ENCODE results near the gene CAMK2B.
A peak's percentile ranks its signal among the peaks of the same experiment; 100 is the strongest.

The CAMK2B gene

GRCh38 chr7:44307905-44308595, 17.3 kb downstream of the CAMK2B start:
- no peak for DNase-seq

GRCh38 chr7:44307301-44307900, 18.0 kb downstream of the CAMK2B start:
- DNase-seq = peak; percentile 37

DNA sequence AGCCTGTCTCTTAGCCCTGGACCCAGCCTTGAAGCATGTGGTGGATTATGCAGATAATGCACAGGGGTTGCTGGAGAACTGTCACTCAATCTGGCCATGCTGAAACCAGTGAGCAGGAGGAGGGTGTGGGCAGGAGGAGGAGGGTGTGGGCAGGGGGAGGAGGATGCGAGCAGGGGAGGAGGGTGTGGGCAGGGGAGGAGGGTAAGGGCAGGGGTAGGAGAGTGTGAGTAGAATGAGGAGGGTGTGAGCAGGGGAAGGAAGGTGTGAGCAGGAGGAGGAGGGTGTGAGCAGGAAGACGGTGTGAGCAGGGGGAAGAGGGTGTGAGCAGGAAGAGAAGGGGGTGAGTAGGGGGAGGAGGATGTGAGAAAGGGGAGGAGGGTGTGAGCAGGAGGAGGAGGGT, 18.8 kb downstream of the CAMK2B start:
- DNase-seq = no peak

GRCh38 chr7:44305564-44306507, 19.6 kb downstream of the CAMK2B start:
- no peak for DNase-seq

- DNase-seq = no peak
These were observed 30.9 kb downstream of the CAMK2B start for GRCh38 chr7:44294325-44295069.

GRCh38 chr7:44293561-44294324, 31.7 kb downstream of the CAMK2B start:
- no peak for DNase-seq

DNA sequence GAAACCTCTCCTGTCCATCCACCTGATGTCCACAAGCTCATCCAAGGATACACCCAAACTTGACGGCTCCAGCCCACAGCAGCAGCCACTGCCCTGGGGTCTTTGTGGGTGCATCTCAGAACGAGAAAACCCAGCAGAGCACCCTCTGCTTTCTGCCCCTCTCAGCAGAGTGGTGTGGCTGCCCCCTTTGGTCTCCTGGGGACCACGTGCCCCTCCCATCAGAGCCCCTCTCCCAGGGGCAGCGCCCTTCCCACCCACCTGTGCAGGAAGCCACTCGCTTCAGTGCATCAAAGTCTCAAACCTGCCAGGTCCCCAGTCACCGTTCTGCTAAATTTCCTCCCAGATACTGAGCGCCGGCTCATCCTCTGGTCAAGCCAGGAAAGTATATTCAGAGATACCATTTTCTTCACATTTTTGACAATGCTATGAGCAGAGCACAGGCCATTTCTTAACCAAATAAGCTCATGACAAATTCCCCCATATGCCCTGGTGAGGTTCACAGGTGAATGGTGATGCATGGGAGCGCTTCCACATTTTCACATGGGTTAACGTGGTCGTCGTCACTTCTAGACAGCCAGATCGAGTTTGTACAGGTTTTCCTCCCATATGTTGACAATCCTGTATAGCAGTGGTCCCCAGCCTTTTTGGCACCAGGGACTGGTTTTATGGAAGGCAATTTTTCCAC, 32.4 kb downstream of the CAMK2B start:
- DNase-seq = no peak

GRCh38 chr7:44292420-44292817, 33.0 kb downstream of the CAMK2B start:
- DNase-seq = no peak

DNA sequence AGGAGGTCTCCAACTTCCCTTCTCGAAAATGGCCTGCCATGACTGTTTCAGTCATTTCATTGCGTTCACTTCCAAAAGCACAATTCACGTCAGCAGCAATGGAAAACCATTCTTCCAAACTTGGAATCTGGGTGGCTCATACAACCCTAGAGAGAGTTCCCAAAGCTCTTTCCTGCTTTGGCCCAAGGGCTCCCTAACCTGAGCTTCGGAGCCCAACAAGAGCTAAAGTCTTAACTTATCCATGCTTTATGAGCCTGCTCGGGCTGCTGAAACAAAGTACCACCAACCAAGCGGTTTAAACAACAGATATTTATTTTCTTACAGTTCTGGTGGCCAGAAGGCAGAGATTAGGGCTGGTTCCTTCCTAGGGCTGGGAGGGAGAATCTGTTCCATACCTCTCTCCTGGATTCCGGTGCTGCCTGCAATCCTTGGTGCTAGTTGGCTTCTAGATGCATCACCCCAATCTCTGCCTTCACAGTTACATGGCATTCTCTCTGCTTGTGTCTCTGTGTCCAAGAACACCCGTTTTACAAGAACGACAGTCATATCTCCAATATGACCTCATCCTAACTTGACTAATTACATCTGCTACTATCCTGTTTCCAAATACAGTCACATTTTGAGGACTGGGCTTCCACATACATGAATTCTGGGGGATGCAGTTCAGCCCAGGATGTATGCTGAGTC, 33.5 kb downstream of the CAMK2B start:
- DNase-seq = no peak

DNA sequence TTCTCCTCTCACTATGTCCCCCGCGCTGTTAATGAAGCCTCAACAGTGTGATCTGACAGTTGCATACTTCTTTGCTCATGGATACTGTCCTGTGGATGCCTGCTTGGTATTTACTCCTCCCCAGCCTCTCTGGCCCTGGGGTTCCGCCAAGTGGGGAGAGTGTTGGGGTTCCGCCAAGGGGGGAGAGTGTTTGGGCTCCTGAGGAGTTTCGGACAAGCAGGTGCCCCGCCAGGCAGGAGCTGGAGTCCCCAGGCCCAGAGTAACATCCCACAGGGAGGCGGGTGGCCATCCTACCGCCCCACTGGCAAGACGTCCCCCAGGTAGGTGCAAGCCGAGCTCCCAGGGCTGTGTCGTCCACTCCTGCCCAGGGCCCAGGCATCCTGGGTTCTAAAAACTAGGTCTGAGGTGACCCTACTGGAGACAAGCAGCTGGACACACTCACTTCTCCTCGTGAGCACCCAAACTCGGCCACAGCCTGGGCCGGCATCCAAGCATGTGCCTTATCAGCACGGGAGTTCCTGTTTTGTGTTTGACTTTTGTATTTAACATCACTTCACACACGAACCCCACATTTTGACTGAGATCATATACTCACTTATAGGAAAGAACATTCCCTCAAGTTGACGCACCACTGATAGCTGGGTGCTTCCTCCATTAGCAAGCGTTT, 34.2 kb downstream of the CAMK2B start:
- no peak for DNase-seq

DNA sequence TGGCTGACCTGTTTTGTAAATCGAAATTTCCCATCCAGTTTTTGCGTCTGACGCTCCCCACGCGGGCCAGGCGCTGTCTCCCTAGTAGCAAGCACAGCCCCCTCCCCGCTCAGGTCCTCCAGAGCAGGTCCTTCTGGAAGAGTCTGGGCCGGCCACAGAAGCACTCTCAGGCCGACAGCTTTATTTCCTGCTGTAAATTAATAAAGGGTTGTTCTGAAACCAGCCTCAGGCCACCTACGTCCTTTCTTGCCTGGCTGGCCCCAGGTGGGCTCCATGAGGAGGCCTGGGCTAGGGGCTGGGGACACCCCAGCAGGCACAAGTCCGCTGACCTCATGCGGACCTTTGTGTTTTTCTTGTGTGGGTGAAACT, 35.2 kb downstream of the CAMK2B start:
- DNase-seq = no peak

GRCh38 chr7:44289341-44290251, 35.8 kb downstream of the CAMK2B start:
- no peak for DNase-seq

GRCh38 chr7:44288811-44289340, 36.5 kb downstream of the CAMK2B start:
- no peak for DNase-seq

GRCh38 chr7:44288381-44288685, 37.1 kb downstream of the CAMK2B start:
- DNase-seq = no peak

- no peak for DNase-seq
These were observed 37.7 kb downstream of the CAMK2B start for GRCh38 chr7:44287488-44288380.

- DNase-seq = no peak
These were observed 38.5 kb downstream of the CAMK2B start for GRCh38 chr7:44286618-44287487.

- no peak for DNase-seq
These were observed 39.2 kb downstream of the CAMK2B start for GRCh38 chr7:44286182-44286617.

Measured in NCI-H1092 treated with DMSO at 0.1 percent for 48 hours (cell line).